ENCODE measurements around the gene ABHD4.

ABHD4 gene

DNA sequence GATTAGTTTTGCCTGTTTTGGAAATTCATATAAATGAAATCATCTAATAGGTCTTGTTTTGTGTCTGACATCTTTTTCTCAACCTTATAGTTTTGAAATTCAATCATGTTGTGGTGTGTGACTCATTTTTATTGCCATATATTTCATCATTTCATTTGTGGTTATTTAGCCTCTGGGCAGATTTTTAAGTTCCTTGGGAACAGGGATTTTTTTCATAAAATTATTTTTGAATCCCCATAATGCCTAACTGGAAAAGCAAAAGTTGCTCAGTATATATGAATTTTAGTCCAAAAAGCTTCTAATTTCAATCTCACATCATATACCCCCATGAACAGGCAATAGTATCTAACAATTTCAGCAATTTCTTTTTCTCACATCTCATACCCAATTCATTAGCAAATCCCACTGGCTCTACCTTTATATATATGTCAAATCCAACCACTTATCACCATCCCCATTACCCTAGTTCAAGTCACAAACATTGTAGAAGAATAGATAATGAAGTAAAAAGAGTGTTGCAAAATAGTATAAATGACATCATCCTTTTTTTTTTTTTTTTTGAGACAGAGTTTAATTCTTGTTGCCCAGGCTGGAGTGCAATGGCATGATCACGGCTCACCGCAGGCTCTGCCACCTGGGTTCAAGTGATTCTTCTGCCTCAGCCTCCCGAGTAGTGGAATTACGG is 48.6 kb downstream of the ABHD4 start:
- H3K9me3 ChIP-seq (ENCODE audit: insufficient read depth, low read depth, low read length), result no peaks in the 10 kb centered on the region
- H3K36me3 ChIP-seq (ENCODE audit: insufficient read depth, low read length), result no peaks in the 10 kb centered on the region
- H3K4me1 ChIP-seq (ENCODE audit: insufficient read depth, low read length, poor library complexity, severe bottlenecking), result peaks cover 9% of the 10 kb centered on the region
- no peaks in the 10 kb centered on the region for H3F3A ChIP-seq (ENCODE audit: low read depth)
- H2AFZ ChIP-seq (ENCODE audit: low read length), result no peak overlapping the region
- no peak overlapping the region for H3K4me2 ChIP-seq (ENCODE audit: low read depth, low read length, poor library complexity, severe bottlenecking)
- no peak overlapping the region for H3K4me3 ChIP-seq (ENCODE audit: low read length, poor library complexity, severe bottlenecking)
- H4K20me1 ChIP-seq (ENCODE audit: insufficient read depth, low read length, poor library complexity, severe bottlenecking), result no peaks in the 10 kb centered on the region
- H3K9me2 ChIP-seq (replicated peaks; ENCODE audit: low read depth, low read length), result no peaks in the 10 kb centered on the region
- H3K79me2 ChIP-seq (ENCODE audit: insufficient read depth, low read length), result no peaks in the 10 kb centered on the region
- no peaks in the 10 kb centered on the region for H3K27me3 ChIP-seq (ENCODE audit: insufficient read depth, low read length, poor library complexity, severe bottlenecking)
- no peak overlapping the region for H3K9ac ChIP-seq (ENCODE audit: low read depth, low read length, poor library complexity, severe bottlenecking)
- TF ChIP-seq CTCF (conservative IDR thresholded peaks at IDR 0.05; ENCODE audit: low read length) (no peak), EZH2phosphoT487 (IDR thresholded peaks at IDR 0.05; ENCODE audit: borderline replicate concordance) (no peak)

GRCh38 chr14:22648506-22648905 is 50.4 kb downstream of the ABHD4 start:
- H3K4me1 ChIP-seq (ENCODE audit: insufficient read depth, low read length, poor library complexity, severe bottlenecking), result peaks cover 9% of the 10 kb centered on the region
- no peak overlapping the region for H3K9ac ChIP-seq (ENCODE audit: low read depth, low read length, poor library complexity, severe bottlenecking)
- no peaks in the 10 kb centered on the region for H3K27me3 ChIP-seq (ENCODE audit: insufficient read depth, low read length, poor library complexity, severe bottlenecking)
- H3K9me2 ChIP-seq (replicated peaks; ENCODE audit: low read depth, low read length), result no peaks in the 10 kb centered on the region
- no peaks in the 10 kb centered on the region for H3K36me3 ChIP-seq (ENCODE audit: insufficient read depth, low read length)
- TF ChIP-seq CTCF (conservative IDR thresholded peaks at IDR 0.05; ENCODE audit: low read length), result no peak
- no peak for TF ChIP-seq EZH2phosphoT487 (IDR thresholded peaks at IDR 0.05; ENCODE audit: borderline replicate concordance)
- H3K79me2 ChIP-seq (ENCODE audit: insufficient read depth, low read length), result no peaks in the 10 kb centered on the region
- no peak overlapping the region for H3K4me3 ChIP-seq (ENCODE audit: low read length, poor library complexity, severe bottlenecking)
- no peaks in the 10 kb centered on the region for H4K20me1 ChIP-seq (ENCODE audit: insufficient read depth, low read length, poor library complexity, severe bottlenecking)
- H2AFZ ChIP-seq (ENCODE audit: low read length), result no peak overlapping the region
- no peaks in the 10 kb centered on the region for H3K9me3 ChIP-seq (ENCODE audit: insufficient read depth, low read depth, low read length)
- no peak overlapping the region for H3K4me2 ChIP-seq (ENCODE audit: low read depth, low read length, poor library complexity, severe bottlenecking)
- H3F3A ChIP-seq (ENCODE audit: low read depth), result no peaks in the 10 kb centered on the region

- no peaks in the 10 kb centered on the region for H3K27me3 ChIP-seq (ENCODE audit: insufficient read depth, low read length, poor library complexity, severe bottlenecking)
- H3K4me1 ChIP-seq (ENCODE audit: insufficient read depth, low read length, poor library complexity, severe bottlenecking), result peaks cover 9% of the 10 kb centered on the region
- H3K36me3 ChIP-seq (ENCODE audit: insufficient read depth, low read length), result no peaks in the 10 kb centered on the region
- no peak overlapping the region for H3K4me3 ChIP-seq (ENCODE audit: low read length, poor library complexity, severe bottlenecking)
- no peaks in the 10 kb centered on the region for H3F3A ChIP-seq (ENCODE audit: low read depth)
- H3K9me3 ChIP-seq (ENCODE audit: insufficient read depth, low read depth, low read length), result no peaks in the 10 kb centered on the region
- H3K9ac ChIP-seq (ENCODE audit: low read depth, low read length, poor library complexity, severe bottlenecking), result no peak overlapping the region
- no peaks in the 10 kb centered on the region for H3K79me2 ChIP-seq (ENCODE audit: insufficient read depth, low read length)
- H4K20me1 ChIP-seq (ENCODE audit: insufficient read depth, low read length, poor library complexity, severe bottlenecking), result no peaks in the 10 kb centered on the region
- H3K9me2 ChIP-seq (replicated peaks; ENCODE audit: low read depth, low read length), result no peaks in the 10 kb centered on the region
- TF ChIP-seq EZH2phosphoT487 (IDR thresholded peaks at IDR 0.05; ENCODE audit: borderline replicate concordance) (no peak), CTCF (conservative IDR thresholded peaks at IDR 0.05; ENCODE audit: low read length) (no peak)
- no peak overlapping the region for H2AFZ ChIP-seq (ENCODE audit: low read length)
- no peak overlapping the region for H3K4me2 ChIP-seq (ENCODE audit: low read depth, low read length, poor library complexity, severe bottlenecking)
Measured at GRCh38 chr14:22650046-22650739, 52.1 kb downstream of the ABHD4 start.
